A549 (cell line): ENCODE data around the gene CCDC127.
A peak's percentile ranks its signal among the peaks of the same experiment; 100 is the strongest.

Source experiments
- CHD2 ChIP-seq: fragments of 150-350 bp; IDR thresholded peaks from 2 replicates; pipeline ENCODE4 v1.6.1; 2014; ENCODE audit warnings: low read length; ENCODE audit not compliant: partially characterized antibody
- EP300 ChIP-seq, 2 experiments: fragments of >200 bp; sonication (Bioruptor Twin); formaldehyde crosslinking; IDR thresholded peaks; 2 replicates in 1 of 2; 3 replicates in 1 of 2; pipeline ENCODE4 v1.6.1; 2016 to 2017
- FOSL2 ChIP-seq, 2 experiments: fragments of 450-650 bp in 1 of 2; fragments of >200 bp in 1 of 2; sonication (Bioruptor Twin) in 1 of 2; formaldehyde crosslinking; IDR thresholded peaks; 2 replicates each; pipeline versions ENCODE4 v1.5.0 to v1.6.1; 2016 to 2020; ENCODE audit warnings: mild to moderate bottlenecking in 1 of 2, moderate library complexity in 1 of 2
- FOXS1 ChIP-seq: fragments of 250-450 bp; sonication (Bioruptor Pico); IDR thresholded peaks from 2 replicates; pipeline ENCODE4 v1.5.0; 2020; ENCODE audit warnings: mild to moderate bottlenecking, moderate library complexity
- MAFK ChIP-seq: fragments of 450-650 bp; IDR thresholded peaks from 2 replicates; pipeline ENCODE4 v1.6.1; 2014; ENCODE audit not compliant: partially characterized antibody
- MYC ChIP-seq: IDR thresholded peaks from 2 replicates; pipeline ENCODE4 v1.6.1; 2012; ENCODE audit warnings: mild to moderate bottlenecking, inconsistent platforms, low read length, improper control_type of control experiment, borderline replicate concordance
- NFE2L2 ChIP-seq: fragments of 150-350 bp; conservative IDR thresholded peaks from 2 replicates; pipeline ENCODE4 v1.6.1; 2014; ENCODE audit warnings: low read length
- TP53 ChIP-seq: fragments of 250-450 bp; sonication (Bioruptor Pico); IDR thresholded peaks from 2 replicates; pipeline ENCODE4 v1.5.0; 2021; ENCODE audit warnings: mild to moderate bottlenecking, moderate library complexity
- ZFP36 ChIP-seq: fragments of 450-650 bp; IDR thresholded peaks from 2 replicates; pipeline ENCODE4 v1.6.1; 2014; ENCODE audit warnings: borderline replicate concordance; ENCODE audit not compliant: partially characterized antibody
- TF ChIP-seq, protein P1 (sequence below): fragments of >200 bp; sonication (Bioruptor Twin); formaldehyde crosslinking; IDR thresholded peaks from 3 replicates; pipeline ENCODE4 v1.5.1; 2016
- TF ChIP-seq, protein P2 (sequence below): IDR thresholded peaks from 2 replicates; pipeline ENCODE4 v1.6.1; 2012
- TF ChIP-seq, protein P3 (sequence below): IDR thresholded peaks from 2 replicates; pipeline ENCODE4 v1.6.1; 2012

DNA sequence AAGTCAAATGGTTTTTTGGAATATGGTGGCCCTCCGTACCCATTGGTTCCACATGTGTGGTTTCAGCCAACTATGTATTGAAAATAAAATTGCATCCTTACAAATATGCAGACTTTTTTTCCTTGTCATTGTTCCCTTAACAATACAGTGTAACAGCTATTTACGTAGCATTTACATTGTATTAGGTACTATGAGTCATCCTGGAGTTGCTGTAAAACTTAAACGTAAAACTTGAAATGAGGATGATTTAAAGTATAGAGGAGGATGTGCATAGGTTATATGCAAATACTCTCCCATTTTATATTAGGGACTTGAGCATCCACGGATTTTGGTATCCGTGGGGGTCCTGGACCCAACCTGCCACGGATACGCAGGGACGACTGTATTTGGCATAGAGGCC, 16.5 kb upstream of the CCDC127 start:
- no peak for TF ChIP-seq NFE2L2
- TF ChIP-seq, protein P1, sequence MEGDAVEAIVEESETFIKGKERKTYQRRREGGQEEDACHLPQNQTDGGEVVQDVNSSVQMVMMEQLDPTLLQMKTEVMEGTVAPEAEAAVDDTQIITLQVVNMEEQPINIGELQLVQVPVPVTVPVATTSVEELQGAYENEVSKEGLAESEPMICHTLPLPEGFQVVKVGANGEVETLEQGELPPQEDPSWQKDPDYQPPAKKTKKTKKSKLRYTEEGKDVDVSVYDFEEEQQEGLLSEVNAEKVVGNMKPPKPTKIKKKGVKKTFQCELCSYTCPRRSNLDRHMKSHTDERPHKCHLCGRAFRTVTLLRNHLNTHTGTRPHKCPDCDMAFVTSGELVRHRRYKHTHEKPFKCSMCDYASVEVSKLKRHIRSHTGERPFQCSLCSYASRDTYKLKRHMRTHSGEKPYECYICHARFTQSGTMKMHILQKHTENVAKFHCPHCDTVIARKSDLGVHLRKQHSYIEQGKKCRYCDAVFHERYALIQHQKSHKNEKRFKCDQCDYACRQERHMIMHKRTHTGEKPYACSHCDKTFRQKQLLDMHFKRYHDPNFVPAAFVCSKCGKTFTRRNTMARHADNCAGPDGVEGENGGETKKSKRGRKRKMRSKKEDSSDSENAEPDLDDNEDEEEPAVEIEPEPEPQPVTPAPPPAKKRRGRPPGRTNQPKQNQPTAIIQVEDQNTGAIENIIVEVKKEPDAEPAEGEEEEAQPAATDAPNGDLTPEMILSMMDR, result no peak
- TF ChIP-seq CHD2, result no peak
- no peak for TF ChIP-seq FOSL2 (IDR thresholded peaks at IDR 0.05)
- peak; percentile 34; the same call in 1 of the 2 replicates for TF ChIP-seq FOSL2 (CRISPR knock-in tag; IDR thresholded peaks at IDR 0.05)
- TF ChIP-seq, protein P2, sequence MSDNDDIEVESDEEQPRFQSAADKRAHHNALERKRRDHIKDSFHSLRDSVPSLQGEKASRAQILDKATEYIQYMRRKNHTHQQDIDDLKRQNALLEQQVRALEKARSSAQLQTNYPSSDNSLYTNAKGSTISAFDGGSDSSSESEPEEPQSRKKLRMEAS, result no peak
- TF ChIP-seq ZFP36, result no peak
- TF ChIP-seq EP300 (IDR thresholded peaks at IDR 0.05), result no peak
- no peak for TF ChIP-seq MYC
- TF ChIP-seq, protein P3, sequence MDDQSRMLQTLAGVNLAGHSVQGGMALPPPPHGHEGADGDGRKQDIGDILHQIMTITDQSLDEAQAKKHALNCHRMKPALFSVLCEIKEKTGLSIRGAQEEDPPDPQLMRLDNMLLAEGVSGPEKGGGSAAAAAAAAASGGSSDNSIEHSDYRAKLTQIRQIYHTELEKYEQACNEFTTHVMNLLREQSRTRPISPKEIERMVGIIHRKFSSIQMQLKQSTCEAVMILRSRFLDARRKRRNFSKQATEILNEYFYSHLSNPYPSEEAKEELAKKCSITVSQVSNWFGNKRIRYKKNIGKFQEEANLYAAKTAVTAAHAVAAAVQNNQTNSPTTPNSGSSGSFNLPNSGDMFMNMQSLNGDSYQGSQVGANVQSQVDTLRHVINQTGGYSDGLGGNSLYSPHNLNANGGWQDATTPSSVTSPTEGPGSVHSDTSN, result no peak
- no peak for TF ChIP-seq TP53 (CRISPR knock-in tag)
- no peak for TF ChIP-seq MAFK
- TF ChIP-seq FOXS1 (CRISPR knock-in tag), result no peak
